NCI-H460 (cell line): ENCODE results near the gene SCG3. TPM values are rescaled to one million over a fixed set of nuclear protein-coding genes. Genes with fewer than 3 reads are reported as not detected.

Experiments
- DNase-seq: peaks from one replicate; pipeline ENCODE4 v3.0.0-alpha.2; 2016; ENCODE audit warnings: low read depth; ENCODE audit errors: extremely low read depth
- total RNA-seq: library from RNA; depleted of rRNA; stranded (reverse); fragments of >200 nt; shearing (Covaris generic); gene quantifications from 2 replicates; pipeline ENCODE4 v1.2.3, GENCODE V29; 2014

The SCG3 gene
- total RNA-seq, 1 experiment from 2014 or later: not detected

- peak; percentile 80 for DNase-seq
Observed at GRCh38 chr15:51726302-51727073, 45.2 kb downstream of the SCG3 start.

- DNase-seq: no peak
Observed at GRCh38 chr15:51727141-51727897, 46.0 kb downstream of the SCG3 start.

- DNase-seq: no peak
Observed at GRCh38 chr15:51731549-51732267, 50.4 kb downstream of the SCG3 start.

GRCh38 chr15:51732646-51733045 is 51.3 kb downstream of the SCG3 start:
- DNase-seq: no peak

- DNase-seq: no peak
Observed at GRCh38 chr15:51735228-51736010, 54.1 kb downstream of the SCG3 start.

- DNase-seq: no peak
Observed at GRCh38 chr15:51736069-51736468, 54.8 kb downstream of the SCG3 start.

GRCh38 chr15:51736751-51737521 is 55.6 kb downstream of the SCG3 start:
- no peak for DNase-seq

GRCh38 chr15:51737522-51738305 is 56.4 kb downstream of the SCG3 start, which contains the start of gene LYSMD2:
TSS of gene LYSMD2 (minus strand) at chr15:51737655. CDS start at chr15:51737622, 33 bp downstream.
- peak; percentile 28 for DNase-seq

GRCh38 chr15:51738553-51738952 is 57.2 kb downstream of the SCG3 start:
- no peak for DNase-seq

- DNase-seq: no peak
Observed at GRCh38 chr15:51739061-51739712, 57.9 kb downstream of the SCG3 start.

- no peak for DNase-seq
Observed at GRCh38 chr15:51749307-51749706, 68.0 kb downstream of the SCG3 start.

GRCh38 chr15:51750186-51750585 is 68.9 kb downstream of the SCG3 start:
- DNase-seq: no peak

GRCh38 chr15:51750792-51751696 is 69.7 kb downstream of the SCG3 start, which contains the start of gene TMOD2:
TSS of gene TMOD2 (plus strand) at chr15:51751597. CDS start at chr15:51766442, 14,845 bp downstream.
- no peak for DNase-seq

GRCh38 chr15:51751697-51752683 is 70.7 kb downstream of the SCG3 start:
- DNase-seq: no peak

- DNase-seq: no peak
Observed at GRCh38 chr15:51752888-51753287, 71.6 kb downstream of the SCG3 start.

GRCh38 chr15:51754267-51754666 is 73.0 kb downstream of the SCG3 start:
- DNase-seq: no peak
